GM18507 (cell line): Measurements from ENCODE around the gene SMG7.

Experiments
- DNase-seq: peaks from one replicate; pipeline ENCODE4 v3.0.0; 2011; ENCODE audit warnings: low read depth; ENCODE audit not compliant: insufficient read length; ENCODE audit errors: extremely low spot score
- FAIRE-seq: peaks from 2 replicates; lab custom pipeline; 2011; peaks lifted over from hg19 to GRCh38; lab: Jason Lieb, UNC

SMG7 gene

GRCh38 chr1:183552441-183552840, 80.1 kb downstream of the SMG7 start:
- no peak for FAIRE-seq
- no peak for DNase-seq

DNA sequence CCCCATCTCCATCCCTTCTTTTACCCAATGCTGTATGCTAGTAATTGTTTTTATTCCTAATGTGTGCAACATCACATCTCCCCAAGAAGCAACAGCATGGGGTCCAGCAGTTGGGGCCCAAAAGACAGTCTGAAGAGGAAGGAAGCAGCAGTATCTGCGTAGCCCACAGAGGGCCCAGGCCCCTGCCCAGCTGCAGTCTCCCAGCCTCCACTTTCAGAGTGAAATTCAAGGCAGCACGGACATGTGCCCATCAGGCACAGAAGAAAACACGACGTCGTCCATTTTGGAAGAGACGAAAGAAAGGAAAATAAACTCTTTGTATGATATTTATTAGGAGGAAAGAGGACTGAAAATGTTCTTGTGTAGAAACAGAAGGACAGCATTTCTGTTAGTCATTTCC, 80.6 kb downstream of the SMG7 start:
- no peak for DNase-seq
- no peak for FAIRE-seq

DNA sequence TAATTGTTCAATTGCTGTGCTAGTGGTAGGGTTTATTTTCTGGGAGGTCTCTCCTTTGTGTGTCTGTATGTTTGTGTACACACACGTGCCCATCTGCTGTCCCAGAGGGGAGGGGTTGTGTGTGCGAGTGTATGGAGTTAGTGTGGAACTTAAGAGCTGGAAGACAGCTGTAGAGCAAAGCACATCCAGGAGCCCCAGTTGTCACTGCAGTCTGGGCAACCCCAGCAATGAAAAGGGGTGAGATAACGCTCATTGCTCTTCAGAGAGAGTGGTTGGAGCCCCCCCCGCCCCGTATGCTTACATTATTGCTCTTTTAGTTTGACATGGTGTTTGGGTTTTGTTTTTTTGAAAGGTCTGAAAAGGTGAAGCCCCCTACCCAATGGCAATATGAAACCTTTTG, 81.0 kb downstream of the SMG7 start:
- FAIRE-seq: no peak
- no peak for DNase-seq

DNA sequence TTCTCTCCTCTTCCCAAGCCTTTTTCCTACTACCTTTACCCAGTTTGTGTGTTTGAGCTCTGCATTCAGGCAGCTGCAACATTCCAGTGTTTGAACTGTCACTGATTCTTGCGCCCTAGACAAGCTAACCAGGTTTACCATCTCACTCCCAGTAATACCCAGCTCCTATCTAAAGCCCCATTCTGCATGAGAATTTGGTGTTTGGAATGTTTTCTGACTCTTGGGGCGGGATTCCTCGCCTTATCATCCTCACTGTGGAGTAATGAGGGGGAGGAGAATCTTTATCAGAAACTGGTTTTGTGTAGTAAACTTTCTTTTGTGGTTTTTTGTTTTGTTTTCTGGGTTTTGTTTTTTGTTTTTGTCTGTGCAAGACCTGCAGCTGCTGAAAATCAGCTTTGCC, 81.5 kb downstream of the SMG7 start:
- FAIRE-seq (no peak), DNase-seq (no peak)

DNA sequence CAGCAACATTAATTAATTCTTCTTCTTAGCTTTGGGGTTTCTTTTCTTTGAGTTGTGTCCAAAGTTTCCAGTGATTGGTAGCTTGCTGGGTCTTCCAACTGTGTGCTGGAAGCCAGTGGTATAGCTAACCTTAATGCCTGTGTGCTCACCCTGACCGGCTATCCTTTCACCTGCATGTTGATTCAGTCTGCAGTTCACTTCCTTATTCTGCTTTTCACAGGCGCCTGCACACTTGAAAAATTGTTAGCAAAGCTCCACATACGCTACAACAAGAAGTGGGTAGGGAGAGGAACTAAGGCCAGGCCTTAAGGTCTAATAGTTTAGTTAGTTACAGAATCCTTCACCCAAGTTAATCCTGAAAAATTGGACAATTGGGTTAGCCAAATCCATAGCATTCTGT, 82.3 kb downstream of the SMG7 start:
- FAIRE-seq (no peak), DNase-seq (no peak)

- FAIRE-seq: no peak
Measured at GRCh38 chr1:183559061-183559460, 86.8 kb downstream of the SMG7 start.

GRCh38 chr1:183562701-183563100, 90.4 kb downstream of the SMG7 start:
- DNase-seq (no peak), FAIRE-seq (no peak)

More at GRCh38 chr1:183559061-183559460, 86.8 kb downstream of the SMG7 start:
- DNase-seq: no peak

DNA sequence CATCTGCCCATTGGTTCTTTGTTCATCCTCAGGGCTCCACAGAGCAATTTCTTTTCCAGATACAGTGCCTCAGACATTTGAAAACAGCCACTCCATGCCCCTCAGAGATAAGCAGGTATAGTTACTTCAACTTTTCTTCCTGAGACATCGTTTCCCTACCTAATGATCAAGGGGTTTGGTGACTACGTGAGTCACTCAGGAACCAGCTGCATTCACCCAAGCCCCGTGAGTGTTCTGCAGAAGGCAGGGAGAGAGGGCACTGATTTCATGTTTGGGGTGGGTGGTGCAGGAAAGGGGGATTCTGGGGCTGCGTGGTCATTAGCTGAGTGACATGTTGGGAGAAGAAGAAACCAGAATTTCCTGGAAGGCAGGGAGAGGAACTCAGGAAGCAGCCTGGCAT, 93.0 kb downstream of the SMG7 start:
- DNase-seq (no peak), FAIRE-seq (no peak)

- DNase-seq (no peak), FAIRE-seq (no peak)
Measured at GRCh38 chr1:183566026-183566425, 93.7 kb downstream of the SMG7 start.

DNA sequence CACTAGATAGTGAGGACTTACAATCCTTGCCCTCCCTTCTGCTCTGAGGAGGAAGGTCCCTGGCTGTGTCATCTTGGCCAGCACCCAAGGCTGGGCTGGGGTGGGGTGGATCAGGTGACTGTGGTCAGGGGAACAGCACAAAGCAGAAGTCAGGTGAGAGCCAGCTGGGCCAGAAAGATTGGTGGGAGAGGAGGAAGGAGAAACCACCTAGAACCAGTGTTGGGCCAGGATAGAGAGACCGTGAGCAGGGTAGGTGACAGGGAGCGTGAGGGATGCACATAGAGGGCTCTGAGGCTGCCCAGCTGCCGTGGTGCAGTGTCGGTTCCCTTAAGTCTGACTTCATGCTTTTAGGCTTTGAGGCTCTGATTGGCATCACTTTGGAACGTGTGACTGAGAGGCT, 95.3 kb downstream of the SMG7 start:
- DNase-seq: no peak
- FAIRE-seq: peak; percentile 41

DNA sequence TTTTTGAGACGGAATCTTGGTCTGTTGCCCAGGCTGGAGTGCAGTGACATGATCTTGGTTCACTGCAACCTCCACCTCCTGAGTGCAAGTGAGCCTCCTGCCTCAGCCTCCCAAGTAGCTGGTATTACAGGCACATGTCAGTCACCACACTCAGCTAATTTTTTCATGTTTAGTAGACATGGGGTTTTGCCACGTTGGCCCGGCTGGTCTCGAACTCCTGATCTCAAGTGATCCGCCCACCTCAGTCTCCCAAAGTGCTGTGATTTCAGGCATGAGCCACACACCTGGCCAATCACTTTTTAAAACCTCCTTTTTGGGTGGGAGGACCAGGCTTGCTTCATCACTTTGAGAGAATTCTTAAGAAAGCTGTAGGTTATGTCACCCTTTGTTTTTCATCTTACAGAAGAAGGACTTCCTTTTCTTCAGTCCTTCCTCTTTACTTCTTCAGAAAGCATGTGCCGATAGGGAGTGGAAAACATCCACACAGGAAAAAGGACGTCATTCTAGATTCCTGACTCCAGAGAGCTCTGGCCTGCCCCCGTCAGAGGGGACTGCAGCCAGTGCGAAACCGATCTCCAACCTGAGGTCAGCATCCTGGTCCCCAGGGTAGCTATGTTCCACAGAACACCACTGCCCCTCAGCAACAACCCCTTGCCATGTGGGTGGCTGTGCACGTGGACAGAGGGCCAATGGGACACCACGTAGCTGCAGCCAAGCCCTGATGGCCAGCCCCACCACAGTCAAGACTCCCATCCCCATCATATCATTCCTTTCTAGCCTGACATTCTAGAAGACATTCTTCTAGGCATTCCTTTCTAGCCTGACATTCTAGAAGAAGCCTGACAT, 96.1 kb downstream of the SMG7 start:
- no peak for FAIRE-seq
- DNase-seq: no peak

- FAIRE-seq (no peak), DNase-seq (no peak)
Measured at GRCh38 chr1:183569141-183569540, 96.8 kb downstream of the SMG7 start.

DNA sequence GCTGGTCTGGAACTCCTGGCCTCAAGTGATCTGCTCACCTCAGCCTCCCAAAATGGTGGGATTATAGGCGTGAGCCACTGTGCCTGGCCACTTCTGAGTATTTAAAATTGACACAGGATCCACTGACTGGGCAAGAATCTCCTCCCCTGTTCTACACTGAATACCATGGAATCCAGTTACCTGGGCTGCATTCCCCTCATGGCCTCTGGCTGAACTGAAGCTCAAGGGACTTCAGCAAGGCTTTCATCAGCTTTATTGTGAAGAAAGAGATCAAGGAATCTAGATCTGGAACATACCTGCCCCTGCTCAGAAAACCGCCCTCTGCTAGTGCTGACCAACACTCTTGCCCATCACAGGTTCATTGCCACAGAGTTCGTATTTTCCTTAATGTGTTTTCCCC, 97.5 kb downstream of the SMG7 start:
- DNase-seq: no peak
- no peak for FAIRE-seq

- FAIRE-seq: no peak
Measured at GRCh38 chr1:183570451-183570850, 98.2 kb downstream of the SMG7 start.

DNA sequence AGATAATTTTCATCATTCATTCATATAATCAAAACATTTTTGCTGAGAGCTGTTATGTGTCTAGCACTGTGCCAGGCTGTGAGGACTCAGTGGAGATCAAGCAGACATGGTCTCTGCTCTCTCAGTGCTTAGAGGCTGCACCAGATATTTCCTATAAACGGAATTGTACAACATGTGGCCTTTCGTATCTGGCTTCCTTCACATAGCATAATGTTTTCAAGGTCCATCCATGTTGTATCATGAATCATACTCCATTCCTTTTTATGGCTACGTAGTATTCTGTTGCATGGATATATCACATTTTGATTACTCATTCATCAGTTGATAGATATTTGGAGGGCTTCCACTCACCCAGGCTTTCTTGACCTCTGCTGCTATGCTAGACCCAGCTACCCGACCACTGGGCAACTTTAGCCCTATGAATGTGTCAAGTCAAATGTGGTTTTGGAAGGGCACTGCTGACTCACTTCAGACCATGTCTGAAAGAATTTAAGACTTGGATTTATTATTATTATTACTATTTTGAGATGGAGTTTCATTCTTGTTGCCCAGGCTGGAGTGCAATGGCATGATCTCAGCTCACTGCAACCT, 99.5 kb downstream of the SMG7 start:
- FAIRE-seq: no peak

More at GRCh38 chr1:183570451-183570850, 98.2 kb downstream of the SMG7 start:
- no peak for DNase-seq

GRCh38 chr1:183572721-183573120, 100.4 kb downstream of the SMG7 start:
- no peak for FAIRE-seq
- DNase-seq: no peak

More for the DNA sequence above, 99.5 kb downstream of the SMG7 start:
- DNase-seq: no peak

- no peak for FAIRE-seq
- no peak for DNase-seq
Measured at GRCh38 chr1:183575606-183576005, 103.3 kb downstream of the SMG7 start.

DNA sequence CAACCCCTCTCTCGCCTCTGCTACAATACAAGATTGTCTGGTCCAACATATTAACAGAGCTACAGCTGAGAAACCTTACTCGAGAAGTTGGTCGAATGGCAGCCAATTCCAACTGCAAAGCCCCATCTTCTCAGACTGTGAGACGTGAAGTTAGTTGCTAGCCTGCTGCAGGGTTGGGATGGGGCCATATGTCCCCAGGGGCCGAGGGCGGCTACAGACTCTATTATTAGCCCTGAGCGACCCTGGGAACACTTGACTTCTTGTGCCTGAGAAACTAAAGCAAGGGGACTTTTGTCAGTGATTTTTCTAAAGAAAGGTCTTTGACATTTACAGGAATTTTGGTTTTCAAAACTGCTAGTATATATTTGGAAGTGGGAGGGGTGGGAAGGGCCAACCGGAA, 104.2 kb downstream of the SMG7 start:
- DNase-seq: no peak
- no peak for FAIRE-seq

DNA sequence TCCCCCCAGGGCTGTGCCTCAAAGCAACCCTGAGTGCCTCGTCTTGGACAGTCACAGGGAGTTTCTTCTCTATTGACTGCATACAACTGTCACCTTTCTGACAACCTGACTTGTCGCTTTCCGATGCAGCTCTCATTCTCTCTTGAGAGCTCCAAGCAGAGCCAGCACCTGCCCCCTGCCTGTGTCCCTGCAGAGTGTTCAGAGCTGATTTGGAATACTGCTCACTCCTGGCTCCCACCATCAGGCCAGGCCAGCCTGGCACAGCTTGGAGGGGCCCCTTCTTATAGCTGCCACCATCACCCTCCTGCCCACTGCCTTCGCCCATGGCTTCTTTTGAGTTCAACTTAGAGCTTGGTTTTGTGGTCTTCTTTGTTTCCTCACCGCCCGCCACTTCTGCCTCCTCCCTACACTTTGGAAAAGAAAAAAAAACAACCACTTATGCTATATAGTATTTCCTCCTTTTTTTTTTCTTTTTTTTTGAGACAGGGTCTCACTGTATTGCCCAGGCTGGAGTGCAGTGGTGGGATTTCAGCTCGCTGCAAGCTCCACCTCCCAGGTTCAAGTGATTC, 105.7 kb downstream of the SMG7 start:
- FAIRE-seq: no peak

DNA sequence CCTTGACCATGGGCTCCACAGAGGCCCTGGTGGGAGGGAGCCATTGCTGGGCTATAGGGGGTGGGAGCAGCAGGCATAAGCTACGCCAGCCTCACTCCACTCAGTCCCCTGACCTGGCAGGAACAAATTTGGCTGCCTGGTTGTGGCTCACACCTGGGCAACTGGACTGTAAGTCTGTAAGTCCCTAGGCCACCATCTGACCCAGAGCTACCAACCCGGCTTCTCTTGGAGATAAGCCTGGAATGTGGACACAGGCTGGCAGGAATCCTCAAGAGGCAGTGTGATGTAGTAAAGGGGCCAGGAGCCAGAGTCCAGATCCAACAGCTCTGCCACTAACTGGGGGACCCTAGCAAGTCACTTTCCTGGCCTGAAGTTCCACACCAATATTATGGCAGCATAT, 106.6 kb downstream of the SMG7 start:
- FAIRE-seq: no peak
- no peak for DNase-seq

More for the DNA sequence above, 105.7 kb downstream of the SMG7 start:
- DNase-seq: no peak

- FAIRE-seq (peak; percentile 18), DNase-seq (no peak)
Measured at GRCh38 chr1:183580281-183580682, 108.0 kb downstream of the SMG7 start.
